Caki2 (cell line): ENCODE results near the gene CCDC83. TPM values are rescaled to one million over a fixed set of nuclear protein-coding genes. Genes with fewer than 3 reads are reported as not detected.
A peak's percentile ranks its signal among the peaks of the same experiment; 100 is the strongest.

Experiments
- DNase-seq: peaks from one replicate; pipeline ENCODE4 v3.0.0-alpha.2; 2015; ENCODE audit warnings: low read depth
- in situ Hi-C: cut with HindIII; loops from 2 replicates; pipeline ENCODE4 v1.10.0; 2016; ENCODE audit warnings: low sequenced_read_pairs, low pct_unique_long_range_greater_than_20kb, mixed read lengths
- total RNA-seq: library from RNA; depleted of rRNA; stranded (reverse); fragments of >200 nt; shearing (Covaris generic); gene quantifications from 2 replicates; pipeline ENCODE4 v1.2.3, GENCODE V29; 2014; ENCODE audit warnings: low replicate concordance; rRNA removed

CCDC83 gene
- not detected in 2 replicates for total RNA-seq

DNA sequence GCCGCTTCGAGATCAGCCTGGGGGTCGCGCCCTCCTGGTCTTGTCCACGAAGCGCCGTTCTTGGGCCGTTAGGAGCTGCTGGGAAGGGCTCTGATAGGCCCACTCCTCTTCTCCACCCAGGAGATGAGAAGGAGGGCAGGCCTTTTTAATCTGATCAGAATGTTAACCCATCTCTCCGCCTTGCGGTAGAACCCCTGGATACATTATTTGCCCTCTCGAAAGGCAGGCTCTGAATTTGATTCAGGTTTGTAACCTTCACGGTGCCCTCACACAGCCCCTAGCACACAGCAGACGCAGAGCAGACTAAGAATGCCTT is at the start of gene CCDC83:
CCDC83 (plus strand) TSS at position 43 of the 316 bp plus-strand sequence. CDS start 9,741 bp downstream, outside the sequence.
- in situ Hi-C loops, result no loop called here
- no peak for DNase-seq

DNA sequence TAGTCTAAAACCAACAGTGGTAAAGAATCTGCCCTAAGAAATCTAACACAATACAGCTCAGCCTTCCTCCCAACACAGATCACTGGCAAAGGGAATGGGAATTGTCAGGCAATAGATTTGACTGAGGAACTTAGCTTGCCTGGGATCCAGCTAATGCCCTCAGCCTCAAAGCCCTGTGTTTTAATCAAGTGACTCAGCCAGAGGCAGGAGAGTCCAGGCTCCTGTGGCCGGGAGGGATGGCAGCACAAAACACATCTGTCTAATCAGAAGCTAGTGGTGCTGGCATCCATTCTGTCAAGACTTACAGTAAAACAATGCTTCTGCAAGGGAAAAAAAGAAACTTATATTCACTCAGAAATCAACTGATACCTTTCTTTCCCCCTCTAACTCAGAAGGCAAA is 49.8 kb upstream of the CCDC83 start:
- DNase-seq, result no peak
- in situ Hi-C loops, result no loop called here

DNA sequence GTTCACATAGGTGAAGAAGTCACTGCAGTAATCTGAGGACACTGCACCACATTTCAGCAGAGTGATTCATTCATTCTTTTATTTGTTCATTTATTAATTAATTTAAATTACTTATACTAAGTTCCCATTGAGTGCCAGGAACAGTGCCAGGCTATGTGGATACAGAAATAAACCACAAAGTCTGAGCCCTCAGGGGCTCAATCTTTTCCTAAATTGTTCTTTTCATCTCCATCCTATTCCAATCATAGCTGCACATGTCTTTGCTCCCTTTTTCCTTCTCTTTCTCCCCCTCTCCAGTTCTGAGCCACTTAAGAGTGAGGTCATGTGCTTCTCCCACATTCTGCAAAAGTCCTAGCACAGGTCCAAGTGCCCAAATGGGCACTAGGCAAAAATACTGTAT is 49.2 kb upstream of the CCDC83 start:
- in situ Hi-C loops, result no loop called here
- DNase-seq, result no peak

DNA sequence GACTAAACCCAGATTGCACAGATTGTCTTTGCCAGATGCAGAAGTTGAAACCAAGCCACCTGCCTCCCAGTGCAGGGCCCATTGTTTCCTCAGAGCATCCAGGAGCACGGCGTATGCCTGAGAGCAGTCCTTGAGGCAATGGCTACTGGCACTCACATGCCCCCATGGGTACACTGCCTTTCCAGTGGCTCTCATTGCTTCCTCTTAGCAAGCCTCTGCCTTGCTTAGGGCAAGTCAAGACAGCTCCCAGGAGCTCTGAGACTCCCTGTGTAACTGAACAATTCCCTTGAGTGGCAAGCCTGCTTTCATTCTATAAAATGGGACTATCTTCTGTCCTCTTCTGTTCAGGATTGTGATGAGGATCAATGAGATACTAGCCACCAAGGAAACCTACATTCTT is 48.3 kb upstream of the CCDC83 start:
- no peak for DNase-seq
- in situ Hi-C loops, result no loop called here

DNA sequence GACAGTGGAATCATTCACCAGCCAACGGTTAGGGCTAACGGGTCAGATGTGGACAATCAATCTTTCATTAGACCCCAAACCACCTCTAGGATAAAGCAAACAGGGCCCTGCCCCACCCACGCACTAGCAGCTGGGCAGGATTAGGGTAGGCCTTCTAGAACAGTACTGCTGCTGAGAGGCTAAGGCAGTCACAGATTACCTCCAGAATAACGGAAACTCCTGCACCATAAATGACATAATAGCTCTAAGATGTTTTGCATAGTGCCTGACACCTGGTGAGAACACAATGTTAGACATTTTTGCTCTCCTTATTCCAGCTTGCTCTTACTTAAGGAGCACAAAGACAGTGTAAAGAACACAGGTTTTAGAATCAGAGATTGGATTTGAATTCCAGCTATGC is 46.0 kb upstream of the CCDC83 start:
- no peak for DNase-seq
- in situ Hi-C loops, result no loop called here

DNA sequence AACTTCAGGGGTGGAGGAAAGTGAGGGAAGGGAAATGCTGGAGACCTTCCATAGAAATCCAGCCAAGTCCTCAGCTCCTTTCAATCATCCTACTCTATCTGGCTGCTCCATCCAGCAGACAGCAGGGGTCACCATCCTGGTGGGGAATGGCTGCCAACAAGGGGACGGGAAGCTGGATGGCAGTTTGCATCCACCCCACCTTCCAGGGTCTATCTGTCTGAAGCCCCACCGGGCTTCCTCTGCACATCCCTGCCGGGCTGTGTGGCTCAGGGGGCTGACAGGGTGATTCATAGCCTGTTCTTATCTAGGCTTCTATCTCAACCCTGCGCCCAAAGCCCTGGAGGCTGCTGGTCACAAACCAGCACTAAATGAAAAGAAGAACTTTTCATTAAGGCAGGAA is 45.3 kb upstream of the CCDC83 start:
- in situ Hi-C loops, result no loop called here
- DNase-seq, result no peak

DNA sequence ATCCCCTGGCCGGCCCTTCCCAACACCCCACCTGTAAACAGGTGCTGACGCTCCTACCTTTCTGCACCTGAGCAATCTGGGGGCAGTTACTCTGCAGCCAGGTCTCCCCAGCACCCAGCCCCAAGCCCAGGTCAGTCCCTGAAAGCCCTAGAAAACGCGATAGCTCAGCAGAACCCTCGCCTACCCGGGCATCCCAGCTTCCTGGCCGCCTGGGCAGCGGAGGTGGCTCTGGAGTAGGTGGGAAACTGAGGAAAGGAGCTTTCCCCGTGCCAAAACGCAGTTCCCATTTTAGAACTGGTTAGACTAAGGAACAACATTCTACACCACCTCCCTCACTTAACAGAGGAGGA is 44.7 kb upstream of the CCDC83 start:
- in situ Hi-C loops, result no loop called here
- DNase-seq, result no peak

DNA sequence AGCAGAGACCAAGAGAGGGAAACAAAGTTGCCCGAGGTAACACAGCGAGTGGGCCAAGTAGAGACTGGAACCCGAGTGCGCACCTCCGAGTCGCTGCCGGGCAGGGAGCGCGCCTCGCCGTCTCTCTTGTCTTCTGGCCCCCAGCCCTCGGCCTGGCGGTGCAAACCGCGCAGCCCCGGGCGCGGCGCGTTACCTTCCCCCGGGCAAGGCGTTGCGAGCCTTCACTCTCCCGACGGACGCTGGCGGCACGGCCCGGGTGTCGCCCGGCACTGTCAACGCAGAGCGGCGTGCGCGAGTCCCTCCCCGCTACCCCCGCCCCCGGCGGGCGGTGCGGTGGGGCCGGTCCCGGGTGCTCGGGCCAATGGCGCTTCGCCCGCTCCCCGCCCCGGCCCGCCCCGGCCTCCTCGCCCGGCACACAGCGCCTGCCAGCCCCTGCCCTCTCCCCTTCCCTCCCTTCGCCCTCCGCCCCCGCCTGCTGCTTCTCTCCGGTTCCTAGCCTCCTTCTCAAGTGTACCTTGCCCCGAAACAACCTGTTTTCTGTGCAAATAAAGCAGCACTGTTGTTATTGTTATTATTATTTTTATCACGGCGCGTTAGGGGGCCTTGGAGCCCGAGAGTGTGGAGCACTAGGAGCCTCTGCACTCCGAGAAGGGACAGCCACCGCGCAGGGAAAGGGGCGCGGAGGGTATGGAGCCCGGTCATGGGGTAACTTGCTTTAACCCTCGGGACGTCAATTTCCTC is 44.1 kb upstream of the CCDC83 start, which contains the start of gene SYTL2:
SYTL2 (minus strand) TSS at position 271 of the 741 bp plus-strand sequence. CDS start 53,416 bp downstream, outside the sequence.
- in situ Hi-C loops, result no loop called here
- DNase-seq, result peak; percentile 39

DNA sequence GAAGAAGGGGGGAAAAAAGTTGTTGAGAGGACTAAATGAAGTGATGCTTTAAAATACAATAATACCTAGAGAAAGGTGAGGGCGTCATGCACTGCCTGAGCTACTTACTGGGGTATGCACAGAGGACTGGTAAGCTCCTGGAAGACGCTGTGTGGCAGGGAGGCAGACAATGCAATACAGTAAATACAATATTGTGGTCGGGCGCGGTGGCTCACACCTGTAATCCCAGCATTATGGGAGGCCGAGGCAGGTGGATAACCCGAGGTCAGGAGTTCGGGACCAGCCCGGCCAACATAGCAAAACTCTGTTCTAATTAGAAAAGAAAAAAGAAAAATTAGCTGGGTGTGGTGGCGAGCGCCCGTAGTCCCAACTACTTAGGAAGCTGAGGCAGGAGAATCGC is 43.6 kb upstream of the CCDC83 start:
- in situ Hi-C loops, result no loop called here
- no peak for DNase-seq

DNA sequence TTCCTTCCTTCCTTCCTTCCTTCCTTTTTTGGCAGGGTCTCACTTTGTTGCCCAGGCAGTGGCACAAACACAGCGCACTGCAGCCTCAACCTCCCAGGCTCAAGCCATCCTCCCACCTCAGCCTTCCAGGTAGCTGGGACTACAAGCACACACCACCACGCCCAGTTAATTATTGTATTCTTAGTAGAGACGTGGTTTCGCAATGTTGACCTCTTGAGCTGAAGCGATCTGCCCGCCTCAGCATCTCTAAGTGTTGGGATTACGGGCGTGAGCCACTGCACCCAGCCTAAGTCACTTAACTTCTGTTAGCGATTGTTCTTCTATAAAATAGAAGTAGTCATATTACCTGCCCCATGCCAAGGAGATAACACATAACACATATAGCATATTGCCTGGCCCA is 41.5 kb upstream of the CCDC83 start:
- no peak for DNase-seq
- in situ Hi-C loops, result no loop called here

DNA sequence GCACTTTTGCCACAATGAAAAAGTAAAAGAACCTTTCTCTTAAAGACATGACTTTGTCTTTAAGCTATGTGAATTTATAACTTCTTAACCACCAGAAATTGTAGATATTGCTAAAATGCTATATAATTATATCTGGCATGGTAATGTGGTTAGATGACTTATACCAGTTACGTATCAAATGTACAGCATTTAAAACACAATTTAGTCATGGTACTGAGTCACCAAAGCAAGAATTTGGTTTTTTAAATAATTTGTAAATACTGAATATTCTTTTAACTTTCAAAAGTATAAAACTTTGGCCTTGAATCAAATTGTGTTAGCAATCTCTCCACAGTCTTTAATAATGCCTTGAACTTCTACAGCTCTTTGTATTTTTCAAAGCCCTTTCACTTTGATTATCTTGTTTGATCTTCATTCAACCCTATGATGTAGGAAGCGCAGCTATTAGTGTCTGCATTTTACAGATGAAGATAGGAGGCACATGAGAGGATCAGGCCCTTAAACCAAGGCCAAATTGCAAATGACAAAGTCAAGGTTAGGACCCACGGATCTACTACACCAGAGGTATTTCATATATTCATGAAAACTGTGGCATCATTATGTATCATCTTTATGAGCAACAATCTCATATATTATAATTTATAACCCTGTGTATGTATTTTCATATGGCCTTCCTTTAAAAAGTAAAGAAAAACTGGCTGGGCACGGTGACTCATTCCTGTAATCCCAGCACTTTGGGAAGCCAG is 39.8 kb upstream of the CCDC83 start:
- in situ Hi-C loops, result no loop called here
- no peak for DNase-seq

DNA sequence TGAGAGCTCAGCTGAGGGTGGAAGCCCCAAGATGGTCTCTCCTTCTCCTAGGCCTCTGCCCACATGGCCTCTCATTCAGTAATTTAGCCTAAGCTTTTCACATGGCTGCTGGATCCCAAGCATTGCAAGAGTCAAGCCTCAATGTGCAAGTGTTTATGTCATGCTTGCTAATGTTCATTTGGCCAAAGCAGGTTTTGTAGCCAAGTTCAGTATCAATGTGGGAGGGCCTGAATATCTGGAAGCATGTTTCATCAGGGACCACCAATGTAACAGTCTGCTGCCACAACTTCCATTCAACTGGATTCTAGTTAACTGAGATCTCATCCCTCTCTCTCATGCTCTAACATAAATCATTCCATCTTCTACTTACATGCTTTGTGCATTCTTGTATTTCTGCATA is 35.7 kb upstream of the CCDC83 start:
- in situ Hi-C loops, result no loop called here

DNA sequence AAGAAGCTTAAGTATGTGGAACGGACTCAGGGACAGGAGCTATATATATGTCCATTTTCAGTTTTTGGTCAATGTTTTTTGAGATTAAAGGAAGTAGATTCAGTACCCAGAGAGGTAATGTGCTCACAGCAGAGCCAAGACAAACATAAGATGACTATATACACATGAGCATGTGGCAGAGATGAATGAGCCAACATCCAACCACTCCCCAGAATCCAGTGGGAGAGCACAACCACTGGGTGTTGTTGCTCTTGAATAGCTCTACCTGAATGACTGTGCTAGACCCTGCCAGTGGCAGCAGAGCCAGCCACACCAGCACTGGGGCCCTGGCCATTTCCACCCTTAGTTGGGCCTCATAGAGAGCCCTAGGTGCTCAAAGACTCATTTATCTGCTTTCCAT is 33.5 kb upstream of the CCDC83 start:
- in situ Hi-C loops, result no loop called here
- peak; percentile 49 for DNase-seq

More for the DNA sequence above, 35.7 kb upstream of the CCDC83 start:
- DNase-seq, result no peak

DNA sequence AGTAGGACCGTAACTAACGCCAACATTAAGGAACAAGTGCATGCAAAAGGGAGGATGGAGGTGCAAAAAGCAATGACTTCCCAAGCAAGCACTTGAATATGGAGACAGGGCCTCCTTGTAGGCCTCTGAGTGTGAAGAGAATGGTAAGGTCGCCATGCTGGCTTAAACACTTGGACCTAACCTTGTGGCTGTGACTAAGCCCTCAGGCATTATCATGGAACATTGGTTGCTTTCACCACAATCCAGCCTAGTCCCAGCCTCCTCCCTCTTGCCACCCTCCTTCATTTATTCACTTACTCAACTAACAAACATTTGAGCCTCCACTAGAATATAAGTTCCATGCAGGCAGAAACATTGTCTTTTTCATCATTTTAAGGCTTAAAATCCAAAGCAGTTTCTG is 32.4 kb upstream of the CCDC83 start:
- peak; percentile 30 for DNase-seq
- in situ Hi-C loops, result no loop called here

DNA sequence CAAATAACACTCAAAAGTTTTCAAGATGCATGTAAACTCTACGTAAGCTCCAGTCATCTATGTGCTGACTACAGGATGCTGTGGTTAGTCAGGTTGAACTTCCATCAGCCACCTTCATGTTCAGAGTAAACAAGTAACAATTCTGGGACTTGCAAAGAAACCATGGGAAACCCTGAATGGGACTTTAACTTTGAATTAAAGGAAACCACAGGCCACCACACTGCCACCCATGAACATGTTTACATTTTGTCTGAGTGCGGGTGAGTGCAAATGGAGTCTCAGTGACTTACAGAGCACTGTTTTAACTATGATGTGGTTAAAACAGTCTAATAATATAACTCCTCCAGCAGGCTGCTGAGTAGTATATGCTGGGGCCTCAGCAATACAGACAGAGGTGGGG is 31.4 kb upstream of the CCDC83 start:
- DNase-seq, result no peak
- in situ Hi-C loops, result no loop called here

DNA sequence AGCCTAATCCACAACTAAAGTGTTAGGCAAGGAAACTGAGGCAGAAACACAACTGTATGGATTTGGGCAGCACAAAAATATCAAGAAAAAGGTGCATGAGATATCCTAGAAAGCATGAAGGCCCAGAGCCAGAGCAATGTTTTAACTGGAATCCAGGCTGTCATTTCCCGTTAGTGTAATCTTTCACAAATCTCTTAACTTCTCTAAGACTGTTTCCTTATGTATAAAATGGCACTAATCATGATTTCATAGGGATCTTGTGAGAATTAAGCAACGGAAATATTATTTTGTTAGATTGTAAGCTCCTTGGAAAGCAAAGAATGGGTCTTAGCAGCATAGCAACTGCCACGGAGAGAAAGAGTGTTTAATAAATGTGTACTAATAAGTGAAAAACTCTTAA is 29.6 kb upstream of the CCDC83 start:
- in situ Hi-C loops, result no loop called here
- no peak for DNase-seq

DNA sequence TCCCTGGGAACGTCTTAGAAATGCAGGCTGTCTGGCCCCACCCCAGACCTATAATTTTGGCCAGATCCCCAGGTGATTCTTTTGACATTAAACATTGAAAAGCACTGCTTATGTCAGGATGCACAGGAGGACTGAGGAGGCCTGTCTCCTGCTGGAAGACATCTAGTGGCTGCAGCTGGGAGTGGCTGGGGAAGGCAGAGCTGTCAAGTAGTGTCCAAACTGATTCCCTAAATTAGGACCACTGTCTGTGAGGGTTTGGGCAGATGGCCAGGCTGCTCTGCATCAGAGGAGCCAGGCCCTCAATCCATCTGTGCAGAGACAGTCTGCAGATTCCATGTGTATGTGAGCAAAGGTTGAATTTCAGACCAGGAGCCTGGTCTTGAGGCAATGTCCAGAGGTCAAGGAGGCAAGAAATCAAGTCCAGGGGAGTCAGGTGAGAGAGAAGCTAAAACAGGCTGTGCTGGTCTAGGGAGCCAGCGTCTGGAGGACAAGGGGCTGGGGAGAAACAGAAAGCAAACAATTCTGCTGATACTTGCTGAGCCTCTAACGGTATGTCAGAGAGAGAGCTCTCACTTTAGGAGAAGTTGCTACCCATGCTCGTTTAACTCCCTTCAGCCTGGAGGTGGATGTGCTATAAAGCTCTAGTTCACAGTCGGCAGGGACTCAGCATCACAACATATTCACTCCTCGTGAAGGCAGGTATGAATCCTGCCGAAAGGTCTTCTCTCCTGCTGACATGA is 28.9 kb upstream of the CCDC83 start:
- in situ Hi-C loops, result no loop called here
- DNase-seq, result no peak

DNA sequence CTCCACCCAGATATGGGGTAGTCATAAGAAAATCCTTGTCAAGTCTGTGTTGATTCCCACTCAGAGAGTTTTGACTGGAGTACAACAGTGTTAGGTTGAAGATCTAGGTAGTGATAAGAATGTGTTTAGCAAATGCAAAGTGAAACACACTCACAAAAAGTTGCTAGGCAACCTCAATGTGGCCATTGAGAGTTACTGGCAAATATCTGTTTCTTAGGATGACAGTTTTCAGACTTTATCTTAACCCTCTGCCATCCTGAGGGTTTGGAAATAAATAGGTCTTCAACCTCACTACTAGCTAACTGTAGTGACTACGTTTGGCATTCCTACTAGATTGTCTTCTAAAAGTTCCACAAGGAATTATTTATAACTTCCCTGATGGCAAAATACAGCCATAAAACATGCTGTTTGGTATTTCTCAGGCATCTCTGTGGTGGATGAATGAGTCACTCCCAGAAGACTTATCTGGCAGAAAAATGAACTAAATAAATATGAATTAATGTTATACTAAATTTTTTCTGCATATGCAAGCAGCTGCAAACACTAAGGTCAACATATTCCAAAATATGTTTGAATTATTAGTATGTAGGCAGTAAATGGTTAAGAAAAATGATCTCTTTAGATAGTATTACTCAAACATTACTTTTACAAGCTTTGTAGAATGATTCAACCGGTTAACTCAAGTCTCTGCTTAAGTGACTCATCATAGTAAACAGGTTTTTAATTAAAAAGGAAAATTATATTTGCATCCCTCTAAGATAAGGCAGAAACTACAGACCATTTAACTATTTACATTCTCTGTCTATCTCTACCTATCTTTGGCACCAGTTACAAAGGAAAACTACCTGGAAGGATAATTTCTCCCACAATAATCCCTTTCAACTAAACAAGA is 27.2 kb upstream of the CCDC83 start:
- DNase-seq, result peak; percentile 56
- in situ Hi-C loops, result no loop called here
